Measurements from ENCODE around the gene TSC22D4.

DNA sequence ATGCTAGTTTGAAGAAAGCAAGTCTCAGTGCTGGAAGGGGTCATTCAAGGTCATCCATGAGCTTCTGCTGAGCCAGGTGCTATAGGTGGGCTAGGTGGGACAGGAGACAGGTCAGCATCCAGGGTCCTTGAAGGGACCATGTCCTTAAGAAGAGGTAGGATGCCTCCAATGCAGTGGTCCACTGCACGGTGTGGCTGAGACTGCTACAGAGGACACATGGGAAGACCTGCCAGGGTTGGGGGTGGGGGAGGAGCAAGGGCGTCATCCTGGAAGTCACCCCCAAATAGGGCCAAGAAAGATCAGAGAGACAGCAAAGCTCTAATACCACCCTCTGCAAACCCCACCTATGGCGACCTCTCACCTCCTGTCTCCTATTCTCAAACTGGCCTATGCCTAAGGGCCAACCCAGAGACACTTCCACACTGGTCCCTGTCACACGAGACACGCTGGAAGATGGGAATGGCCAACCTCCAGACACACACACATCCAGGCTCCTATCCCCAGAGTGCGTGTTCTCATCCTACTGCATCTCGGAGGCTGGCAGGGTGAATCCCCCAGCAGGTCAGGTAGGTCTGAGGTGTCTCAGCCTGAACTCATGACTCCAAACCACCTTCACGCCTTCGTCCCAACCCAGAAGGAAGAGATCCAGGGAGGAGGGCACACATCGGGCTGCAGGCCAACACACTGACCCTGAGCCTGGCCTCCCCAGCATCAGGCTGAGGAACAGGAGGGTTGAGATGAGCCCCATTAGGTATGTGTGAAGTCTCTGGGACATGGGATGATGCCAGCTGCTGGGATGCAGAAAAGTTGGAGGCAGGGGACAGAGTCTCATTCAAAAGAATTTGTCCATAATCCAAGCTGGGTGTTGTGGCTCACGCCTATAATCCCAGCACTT is 37.1 kb downstream of the TSC22D4 start:
- no peak for TF ChIP-seq EZH2phosphoT487 (IDR thresholded peaks at IDR 0.05; ENCODE audit: borderline replicate concordance, low read depth, low read length)
- TF ChIP-seq, protein P1, sequence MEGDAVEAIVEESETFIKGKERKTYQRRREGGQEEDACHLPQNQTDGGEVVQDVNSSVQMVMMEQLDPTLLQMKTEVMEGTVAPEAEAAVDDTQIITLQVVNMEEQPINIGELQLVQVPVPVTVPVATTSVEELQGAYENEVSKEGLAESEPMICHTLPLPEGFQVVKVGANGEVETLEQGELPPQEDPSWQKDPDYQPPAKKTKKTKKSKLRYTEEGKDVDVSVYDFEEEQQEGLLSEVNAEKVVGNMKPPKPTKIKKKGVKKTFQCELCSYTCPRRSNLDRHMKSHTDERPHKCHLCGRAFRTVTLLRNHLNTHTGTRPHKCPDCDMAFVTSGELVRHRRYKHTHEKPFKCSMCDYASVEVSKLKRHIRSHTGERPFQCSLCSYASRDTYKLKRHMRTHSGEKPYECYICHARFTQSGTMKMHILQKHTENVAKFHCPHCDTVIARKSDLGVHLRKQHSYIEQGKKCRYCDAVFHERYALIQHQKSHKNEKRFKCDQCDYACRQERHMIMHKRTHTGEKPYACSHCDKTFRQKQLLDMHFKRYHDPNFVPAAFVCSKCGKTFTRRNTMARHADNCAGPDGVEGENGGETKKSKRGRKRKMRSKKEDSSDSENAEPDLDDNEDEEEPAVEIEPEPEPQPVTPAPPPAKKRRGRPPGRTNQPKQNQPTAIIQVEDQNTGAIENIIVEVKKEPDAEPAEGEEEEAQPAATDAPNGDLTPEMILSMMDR (conservative IDR thresholded peaks at IDR 0.05; ENCODE audit: low read length) = no peak

Measured in OCI-LY7 (cell line).